NCI-H1048 (cell line): ENCODE measurements around the gene DDX59.
"Not testable (repeated sequence)": the region's sequence is repeated elsewhere in the genome, so short reads cannot be mapped to it uniquely, and the experiment has no call there.

Experiments
- DNase-seq: peaks from one replicate; lab custom pipeline; 2025; lab: John Stamatoyannopoulos, UW

The DDX59 gene

GRCh38 chr1:200670242-200671118, 773 bp upstream of the DDX59 start:
- DNase-seq, result peak; percentile 67

GRCh38 chr1:200668514-200669313, 993 bp downstream of the DDX59 start:
- no peak for DNase-seq

- DNase-seq, result no peak
These were observed 3.4 kb downstream of the DDX59 start for GRCh38 chr1:200666309-200666708.

- no peak for DNase-seq
These were observed 3.8 kb downstream of the DDX59 start for GRCh38 chr1:200665861-200666260.

- no peak for DNase-seq
These were observed 9.0 kb downstream of the DDX59 start for GRCh38 chr1:200660719-200661118.

- no peak for DNase-seq
These were observed 10.4 kb downstream of the DDX59 start for GRCh38 chr1:200659269-200659668.

GRCh38 chr1:200658037-200658818, 11.5 kb downstream of the DDX59 start:
- DNase-seq, result no peak

GRCh38 chr1:200654660-200655059, 15.0 kb downstream of the DDX59 start:
- no peak for DNase-seq

GRCh38 chr1:200653022-200653462, 16.7 kb downstream of the DDX59 start:
- DNase-seq, result no peak

GRCh38 chr1:200652378-200652777, 17.3 kb downstream of the DDX59 start:
- DNase-seq, result no peak

GRCh38 chr1:200646515-200646914, 23.2 kb downstream of the DDX59 start:
- no peak for DNase-seq

- DNase-seq, result no peak
These were observed 25.7 kb downstream of the DDX59 start for GRCh38 chr1:200644021-200644420.

GRCh38 chr1:200642481-200642880, 27.2 kb downstream of the DDX59 start:
- DNase-seq, result no peak

- no peak for DNase-seq
These were observed 28.7 kb downstream of the DDX59 start for GRCh38 chr1:200640963-200641401.

- no peak for DNase-seq
These were observed 29.2 kb downstream of the DDX59 start for GRCh38 chr1:200640373-200640962.

GRCh38 chr1:200638073-200638472, 31.6 kb downstream of the DDX59 start:
- no peak for DNase-seq

GRCh38 chr1:200636681-200637080, 33.0 kb downstream of the DDX59 start:
- DNase-seq, result no peak

GRCh38 chr1:200634261-200635122, 35.2 kb downstream of the DDX59 start:
- DNase-seq, result no peak

GRCh38 chr1:200631375-200631774, 38.3 kb downstream of the DDX59 start:
- no peak for DNase-seq

- DNase-seq, result not testable (repeated sequence)
These were observed 39.2 kb downstream of the DDX59 start for GRCh38 chr1:200630515-200630899.
